HEK293T (cell line): ENCODE data around the gene TIMM44.

ENCODE experiments used
- CTCF ChIA-PET: fragments of 350-600 bp; formaldehyde crosslinking; extraction: SDS; loops from one replicate; lab custom pipeline; 2021; ENCODE audit warnings: antibody characterized with exemption, inconsistent platforms; lab: Yijun Ruan, JAX
- POLR2A ChIA-PET: fragments of 350-600 bp; formaldehyde crosslinking; extraction: SDS; loops from one replicate; lab custom pipeline; 2020; ENCODE audit warnings: antibody characterized with exemption, inconsistent platforms; lab: Yijun Ruan, JAX
- DNase-seq: peaks from one replicate; pipeline ENCODE4 v3.0.0; 2012; ENCODE audit warnings: mixed read lengths; ENCODE audit errors: extremely low spot score
- ARNT ChIP-seq: fragments of 450-650 bp; IDR thresholded peaks from 2 replicates; pipeline ENCODE4 v1.6.1; 2017; ENCODE audit warnings: mild to moderate bottlenecking
- BHLHE40 ChIP-seq: fragments of 450-650 bp; IDR thresholded peaks from 2 replicates; pipeline ENCODE4 v1.6.1; 2016; ENCODE audit warnings: mild to moderate bottlenecking, moderate library complexity, borderline replicate concordance
- CTBP1 ChIP-seq: fragments of 450-650 bp; IDR thresholded peaks from 2 replicates; pipeline ENCODE4 v1.6.1; 2016; ENCODE audit warnings: borderline replicate concordance
- ELF4 ChIP-seq: fragments of 450-650 bp; IDR thresholded peaks from 2 replicates; pipeline ENCODE4 v1.6.1; 2017; ENCODE audit warnings: antibody characterized with exemption
- FOXA1 ChIP-seq: fragments of 450-650 bp; IDR thresholded peaks from 2 replicates; pipeline ENCODE4 v1.6.1; 2016; ENCODE audit warnings: mild to moderate bottlenecking
- FOXK2 ChIP-seq: fragments of 450-650 bp; IDR thresholded peaks from 2 replicates; pipeline ENCODE4 v1.6.1; 2016; ENCODE audit warnings: mild to moderate bottlenecking
- FOXM1 ChIP-seq: fragments of 450-650 bp; IDR thresholded peaks from 2 replicates; pipeline ENCODE4 v1.6.1; 2017; ENCODE audit warnings: mild to moderate bottlenecking, borderline replicate concordance
- HDGF ChIP-seq: fragments of 450-650 bp; IDR thresholded peaks from 2 replicates; pipeline ENCODE4 v1.6.1; 2017; ENCODE audit warnings: antibody characterized with exemption, borderline replicate concordance
- L3MBTL2 ChIP-seq: fragments of 450-650 bp; conservative IDR thresholded peaks from 2 replicates; pipeline ENCODE4 v1.6.1; 2016; ENCODE audit warnings: mild to moderate bottlenecking
- LEF1 ChIP-seq: fragments of 450-650 bp; IDR thresholded peaks from 2 replicates; pipeline ENCODE4 v1.6.1; 2017; ENCODE audit warnings: mild to moderate bottlenecking, borderline replicate concordance
- NFRKB ChIP-seq: fragments of 450-650 bp; IDR thresholded peaks from 2 replicates; pipeline ENCODE4 v1.6.1; 2016; ENCODE audit warnings: mild to moderate bottlenecking, moderate library complexity
- SP1 ChIP-seq: fragments of 450-650 bp; IDR thresholded peaks from 2 replicates; pipeline ENCODE4 v1.6.1; 2017
- SUZ12 ChIP-seq: fragments of 450-650 bp; IDR thresholded peaks from 2 replicates; pipeline ENCODE4 v1.6.1; 2016; ENCODE audit warnings: mild to moderate bottlenecking
- TARDBP ChIP-seq: fragments of 450-650 bp; IDR thresholded peaks from 2 replicates; pipeline ENCODE4 v1.6.1; 2016
- ZNF384 ChIP-seq: fragments of 450-650 bp; IDR thresholded peaks from 2 replicates; pipeline ENCODE4 v1.6.1; 2016
- TF ChIP-seq, protein P1 (sequence below): fragments of 450-650 bp; IDR thresholded peaks from 2 replicates; pipeline ENCODE4 v1.6.1; 2016

TIMM44 gene

DNA sequence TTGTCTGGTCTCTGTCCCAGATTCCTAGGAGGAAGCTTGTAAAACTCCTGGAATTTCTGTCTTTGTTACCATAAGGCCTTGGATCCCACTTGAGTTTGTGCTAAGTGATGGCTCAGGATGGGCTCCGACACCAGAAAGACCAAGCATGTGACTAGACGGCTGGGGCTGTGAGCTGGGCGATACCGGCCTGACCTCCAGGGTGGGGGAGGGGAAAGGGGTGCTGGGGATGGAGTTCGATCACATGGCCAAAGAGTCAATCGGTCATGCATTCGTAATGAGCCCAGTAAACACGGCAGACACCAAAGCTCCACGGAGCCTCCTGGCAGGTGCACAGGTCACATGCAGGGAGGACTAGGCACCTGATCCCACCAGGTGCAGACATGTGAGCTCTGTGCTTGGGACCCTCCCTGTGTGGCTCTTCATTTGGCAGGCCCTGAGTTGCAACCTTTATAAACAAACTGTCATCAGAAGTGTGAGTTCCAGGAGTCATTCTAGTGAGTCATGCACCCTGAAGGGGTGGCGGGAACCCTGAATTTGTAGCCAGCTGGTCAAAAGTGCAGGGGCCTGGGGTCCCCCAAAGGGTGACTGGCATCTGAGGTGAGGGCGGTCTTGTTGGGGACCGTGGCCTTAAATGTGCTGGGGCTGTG lies 34.8 kb upstream of the TIMM44 start:
- DNase-seq = no peak

DNA sequence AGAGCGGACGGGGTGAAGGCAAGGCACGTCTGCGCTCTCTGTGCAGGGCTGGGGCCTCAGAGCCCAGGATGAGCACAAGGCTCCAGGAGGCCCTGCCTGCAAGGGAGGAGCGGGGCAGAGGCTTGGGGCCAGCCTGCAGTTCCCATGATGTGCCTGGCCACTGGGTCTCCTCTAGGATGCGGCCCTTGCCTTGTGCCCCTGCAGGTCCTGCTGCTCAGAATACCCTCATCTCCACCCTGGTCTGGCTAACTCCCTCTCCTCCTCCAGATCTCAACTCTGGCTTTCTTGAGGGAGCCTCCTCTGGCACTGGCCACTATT lies 34.2 kb upstream of the TIMM44 start:
- no peak for TF ChIP-seq FOXA1
- TF ChIP-seq FOXM1 = no peak
- no peak for TF ChIP-seq NFRKB
- no peak for TF ChIP-seq CTBP1
- TF ChIP-seq, protein P1, sequence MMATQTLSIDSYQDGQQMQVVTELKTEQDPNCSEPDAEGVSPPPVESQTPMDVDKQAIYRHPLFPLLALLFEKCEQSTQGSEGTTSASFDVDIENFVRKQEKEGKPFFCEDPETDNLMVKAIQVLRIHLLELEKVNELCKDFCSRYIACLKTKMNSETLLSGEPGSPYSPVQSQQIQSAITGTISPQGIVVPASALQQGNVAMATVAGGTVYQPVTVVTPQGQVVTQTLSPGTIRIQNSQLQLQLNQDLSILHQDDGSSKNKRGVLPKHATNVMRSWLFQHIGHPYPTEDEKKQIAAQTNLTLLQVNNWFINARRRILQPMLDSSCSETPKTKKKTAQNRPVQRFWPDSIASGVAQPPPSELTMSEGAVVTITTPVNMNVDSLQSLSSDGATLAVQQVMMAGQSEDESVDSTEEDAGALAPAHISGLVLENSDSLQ = no peak
- no peak for TF ChIP-seq LEF1
- TF ChIP-seq TARDBP = no peak
- TF ChIP-seq ARNT = no peak
- TF ChIP-seq BHLHE40 = no peak
- no peak for TF ChIP-seq SUZ12
- TF ChIP-seq FOXK2 = no peak
- no peak for TF ChIP-seq HDGF
- no peak for TF ChIP-seq L3MBTL2
- no peak for TF ChIP-seq ELF4
- TF ChIP-seq ZNF384 = no peak
- TF ChIP-seq SP1 = no peak
- ChIA-PET POLR2A (no interaction called here), CTCF (no interaction called here)
- DNase-seq = no peak

More for the DNA sequence above, 34.8 kb upstream of the TIMM44 start:
- ChIA-PET POLR2A (no interaction called here), CTCF (no interaction called here)
- TF ChIP-seq SP1 = no peak
- TF ChIP-seq HDGF = no peak
- TF ChIP-seq, protein P1 = no peak
- no peak for TF ChIP-seq FOXA1
- no peak for TF ChIP-seq SUZ12
- TF ChIP-seq TARDBP = no peak
- TF ChIP-seq BHLHE40 = no peak

DNA sequence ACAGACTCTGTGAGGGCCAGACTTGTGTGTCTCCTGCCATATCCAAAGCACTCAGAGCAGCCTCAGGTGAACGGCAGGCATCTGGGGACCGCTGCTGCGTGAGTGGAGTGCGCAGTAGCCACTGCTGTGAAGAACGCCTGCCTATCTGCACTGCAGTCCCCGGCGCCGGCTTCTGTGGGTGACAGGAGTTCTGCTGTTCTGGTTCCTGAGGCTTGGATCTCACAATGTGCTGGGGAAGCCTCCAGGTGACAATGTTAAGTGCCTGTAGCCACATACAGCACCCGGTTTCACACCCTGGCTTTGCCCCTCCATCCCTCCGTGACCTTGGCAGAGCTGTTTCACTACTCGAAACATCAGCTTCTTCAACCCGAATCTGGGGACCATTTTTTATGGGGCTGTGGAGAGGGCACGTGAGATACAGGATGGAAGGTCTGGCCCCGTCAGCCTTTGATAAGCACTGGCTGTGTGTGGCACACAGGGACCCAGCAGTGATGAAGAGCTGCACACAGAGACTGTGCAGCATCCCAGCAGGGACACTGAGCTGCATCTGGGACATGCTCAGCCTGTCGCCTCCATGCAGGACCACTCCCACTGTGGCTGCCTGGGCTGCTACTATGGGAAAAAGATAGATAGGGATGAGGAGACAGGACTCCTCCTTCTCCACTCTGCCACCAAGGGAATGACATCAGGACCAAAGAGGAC lies 33.7 kb upstream of the TIMM44 start:
- CTCF ChIA-PET = no interaction called here
- no peak for DNase-seq
- POLR2A ChIA-PET = no interaction called here
- no peak for TF ChIP-seq SUZ12
- TF ChIP-seq ARNT = no peak
- no peak for TF ChIP-seq BHLHE40
- TF ChIP-seq SP1 = no peak
- TF ChIP-seq, protein P1 = no peak
- TF ChIP-seq LEF1 = no peak
- TF ChIP-seq FOXM1 = no peak
- TF ChIP-seq FOXA1 = no peak
- TF ChIP-seq L3MBTL2 = no peak
- TF ChIP-seq ELF4 = no peak
- no peak for TF ChIP-seq TARDBP
- TF ChIP-seq CTBP1 = no peak
- no peak for TF ChIP-seq NFRKB
- TF ChIP-seq FOXK2 = no peak
- no peak for TF ChIP-seq ZNF384
- no peak for TF ChIP-seq HDGF

DNA sequence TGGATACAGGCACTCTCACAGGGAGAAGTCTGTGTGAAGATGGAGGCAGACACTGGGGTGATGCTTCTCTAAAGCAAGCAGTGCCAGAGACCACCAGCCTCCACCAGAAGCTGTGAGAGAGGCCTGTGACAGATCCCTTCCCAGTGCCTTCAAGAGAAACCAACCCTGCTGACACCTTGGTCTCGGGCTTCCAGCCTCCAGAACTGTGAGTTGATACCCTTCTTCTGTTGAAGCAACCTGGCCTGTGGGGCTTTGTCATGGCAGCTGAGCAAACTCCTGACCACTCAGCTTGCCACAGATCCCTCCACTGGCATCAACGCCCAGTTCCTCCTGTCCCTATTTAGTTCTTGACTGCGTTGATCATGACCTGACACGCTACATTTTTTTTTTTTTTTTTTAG lies 33.0 kb upstream of the TIMM44 start:
- POLR2A ChIA-PET = no interaction called here
- CTCF ChIA-PET = interaction anchor here (1.4 kb wide), 1 partner anchor 26 kb away, joined by 3 read pairs; no protein-coding TSS in a partner anchor
- TF ChIP-seq ELF4 = no peak
- TF ChIP-seq ARNT = no peak

DNA sequence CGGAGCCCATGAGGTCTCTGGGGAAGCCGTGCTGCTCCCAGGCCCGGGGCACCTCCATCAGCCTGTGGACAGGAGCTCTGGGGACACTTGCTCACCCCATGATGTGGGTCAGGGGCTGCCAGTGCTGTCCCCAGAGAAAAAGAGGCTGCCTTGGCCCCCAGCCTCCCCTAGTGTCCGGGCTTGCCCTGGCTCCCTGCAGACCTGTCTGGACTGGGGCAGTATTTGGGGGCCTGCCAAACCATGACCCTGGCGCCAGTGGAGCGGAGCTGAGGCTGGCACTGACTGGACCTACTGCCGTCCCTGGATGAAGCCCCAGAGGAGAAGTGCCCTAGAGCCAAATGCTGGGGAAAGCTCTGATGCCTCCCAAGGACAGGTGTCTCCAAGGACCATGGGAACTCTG lies 31.6 kb upstream of the TIMM44 start:
- no peak for DNase-seq
- no peak for TF ChIP-seq NFRKB
- no peak for TF ChIP-seq FOXK2
- no peak for TF ChIP-seq SUZ12
- no peak for TF ChIP-seq FOXA1
- TF ChIP-seq L3MBTL2 = no peak
- TF ChIP-seq LEF1 = no peak
- TF ChIP-seq SP1 = no peak
- TF ChIP-seq FOXM1 = no peak
- TF ChIP-seq CTBP1 = no peak
- ChIA-PET CTCF (interaction anchor here (1.4 kb wide), 1 partner anchor 28 kb away, joined by 3 read pairs; no protein-coding TSS in a partner anchor), POLR2A (interaction anchor here (1.1 to 1.6 kb wide), 2 partner anchors 31 kb away, joined by 3 to 10 read pairs; partner anchors contain the start of genes ELAVL1 and TIMM44)

More for the DNA sequence above, 33.0 kb upstream of the TIMM44 start:
- DNase-seq = no peak

DNA sequence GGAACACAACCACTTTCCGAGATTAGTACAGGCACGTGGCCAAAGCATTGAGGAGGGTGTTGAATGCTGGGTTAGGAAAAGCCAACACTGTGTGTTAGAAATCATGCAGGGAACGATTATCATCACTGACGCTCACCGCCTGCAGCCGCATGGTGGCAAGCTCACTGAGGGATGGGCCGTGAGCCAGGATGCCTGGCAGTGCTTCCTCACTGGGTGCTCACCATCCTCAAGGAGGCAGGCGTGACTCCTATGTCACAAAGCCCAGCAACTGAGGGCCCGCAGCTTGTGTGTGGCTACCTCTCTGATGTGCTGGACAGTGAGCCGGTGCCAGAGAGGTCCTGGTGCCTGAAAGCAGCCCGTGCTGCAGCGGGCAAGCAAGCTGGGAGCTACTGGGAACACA lies 30.4 kb upstream of the TIMM44 start:
- ChIA-PET POLR2A (interaction anchor here (1.6 kb wide), 1 partner anchor 30 kb away, joined by 10 read pairs; the partner anchor contains the start of gene TIMM44), CTCF (no interaction called here)
- TF ChIP-seq BHLHE40 (no peak), HDGF (no peak), ZNF384 (no peak), LEF1 (no peak), TARDBP (no peak), FOXK2 (no peak), FOXA1 (no peak), NFRKB (no peak), FOXM1 (no peak), ARNT (no peak), ELF4 (no peak), CTBP1 (no peak), SP1 (no peak), L3MBTL2 (no peak)
- TF ChIP-seq, protein P1 = no peak
- DNase-seq = no peak
